Large intestine (tissue), 3 donors: ENCODE measurements around the gene NUDT1. TPM values are rescaled to one million over a fixed set of nuclear protein-coding genes. Genes with fewer than 3 reads are reported as not detected.

Experiments used
- DNase-seq, 2 donors: peaks; one replicate each; pipeline versions ENCODE4 v3.0.0 to v3.0.0-alpha.2; 2013
- H3K27ac ChIP-seq: one replicate; pipeline ENCODE4 v1.5.1; 2013; ENCODE audit warnings: low read length
- H3K27me3 ChIP-seq: 2 replicates; pipeline ENCODE4 v1.6.1; 2013; ENCODE audit warnings: low read length; ENCODE audit not compliant: control insufficient read depth, insufficient read depth
- H3K36me3 ChIP-seq: 2 replicates; pipeline ENCODE4 v1.6.1; 2013; ENCODE audit warnings: low read length; ENCODE audit not compliant: control insufficient read depth, insufficient read depth
- H3K4me1 ChIP-seq: one replicate; pipeline ENCODE4 v1.6.1; 2013; ENCODE audit warnings: low read length; ENCODE audit not compliant: control insufficient read depth, insufficient read depth
- H3K4me3 ChIP-seq: one replicate; pipeline ENCODE4 v1.5.1; 2013; ENCODE audit warnings: low read length
- H3K9me3 ChIP-seq: one replicate; pipeline ENCODE4 v1.6.1; 2013; ENCODE audit warnings: mild to moderate bottlenecking, low read depth, low read length, moderate library complexity; ENCODE audit not compliant: control insufficient read depth
- WGBS: methylation state at CpG from one replicate; pipeline ENCODE4 v1.1.5; 2013; ENCODE audit warnings: low lambda C conversion rate; ENCODE audit not compliant: insufficient coverage; 5-methylcytosine and 5-hydroxymethylcytosine counted together
- polyA plus RNA-seq: library from polyadenylated mRNA; unstranded; fragments of 120-200 nt; gene quantifications from one replicate; pipeline ENCODE4 v1.2.1, GENCODE V29; 2013

Gene NUDT1
- polyA plus RNA-seq, 1 donor = 25.6 TPM

- no CpG with 5 or more reads among the region's 6 CpGs for WGBS
- no peaks in the 10 kb centered on the region for H3K27me3 ChIP-seq
Measured at GRCh38 chr7:2296832-2297231, 54.8 kb downstream of the NUDT1 start.

GRCh38 chr7:2299131-2299829 lies 57.3 kb downstream of the NUDT1 start:
- peaks cover 2% of the 10 kb centered on the region for H3K36me3 ChIP-seq
- peaks cover 11% of the 10 kb centered on the region for H3K9me3 ChIP-seq
- no peak overlapping the region for H3K4me3 ChIP-seq
- WGBS = 83% methylated on average over 4 of the region's 18 CpGs
- DNase-seq = no peak
- no peak overlapping the region for H3K27ac ChIP-seq
- no peaks in the 10 kb centered on the region for H3K27me3 ChIP-seq
- H3K4me1 ChIP-seq = no peaks in the 10 kb centered on the region

More at GRCh38 chr7:2296832-2297231, 54.8 kb downstream of the NUDT1 start:
- DNase-seq = no peak
- no peaks in the 10 kb centered on the region for H3K9me3 ChIP-seq
- H3K36me3 ChIP-seq = peaks cover 2% of the 10 kb centered on the region
- no peak overlapping the region for H3K27ac ChIP-seq
- H3K4me1 ChIP-seq = no peaks in the 10 kb centered on the region
- no peak overlapping the region for H3K4me3 ChIP-seq

GRCh38 chr7:2299870-2300512 lies 58.0 kb downstream of the NUDT1 start:
- Histone ChIP-seq H3K27ac (no peak overlapping the region), H3K36me3 (no peaks in the 10 kb centered on the region), H3K4me1 (peaks cover 4% of the 10 kb centered on the region), H3K4me3 (no peak overlapping the region), H3K27me3 (no peaks in the 10 kb centered on the region), H3K9me3 (peaks cover 11% of the 10 kb centered on the region)
- no CpG with 5 or more reads among the region's 9 CpGs for WGBS
- no peak for DNase-seq

Other genes starting within 250 kb of the NUDT1 start
- 15.1 TPM for gene MAD1L1, start 9.3 kb upstream of the NUDT1 start, polyA plus RNA-seq
- 27.6 TPM for gene MRM2, start within 50 bp of the NUDT1 start, polyA plus RNA-seq
- gene SNX8, start 72.2 kb downstream of the NUDT1 start, polyA plus RNA-seq = 50.8 TPM
- gene EIF3B, start 112.6 kb downstream of the NUDT1 start, polyA plus RNA-seq = 120 TPM
- gene CHST12, start 161.4 kb downstream of the NUDT1 start, polyA plus RNA-seq = 10.9 TPM
- not detected for gene GRIFIN, start 234.2 kb downstream of the NUDT1 start, polyA plus RNA-seq